A172 (cell line): ENCODE measurements around the gene THADA. TPM values are rescaled to one million over a fixed set of nuclear protein-coding genes. Genes with fewer than 3 reads are reported as not detected.
A peak's percentile ranks its signal among the peaks of the same experiment; 100 is the strongest.
"Not testable (repeated sequence)": the region's sequence is repeated elsewhere in the genome, so short reads cannot be mapped to it uniquely, and the experiment has no call there.

Experiments used
- DNase-seq: peaks from one replicate; pipeline ENCODE4 v3.0.0-alpha.2; 2015; ENCODE audit warnings: low spot score
- total RNA-seq: library from RNA; depleted of rRNA; stranded (reverse); fragments of >200 nt; shearing (Covaris generic); gene quantifications from 2 replicates; pipeline ENCODE4 v1.2.3, GENCODE V29; 2014

Gene THADA
- total RNA-seq, 1 experiment from 2014 or later, result 19.7 TPM

DNA sequence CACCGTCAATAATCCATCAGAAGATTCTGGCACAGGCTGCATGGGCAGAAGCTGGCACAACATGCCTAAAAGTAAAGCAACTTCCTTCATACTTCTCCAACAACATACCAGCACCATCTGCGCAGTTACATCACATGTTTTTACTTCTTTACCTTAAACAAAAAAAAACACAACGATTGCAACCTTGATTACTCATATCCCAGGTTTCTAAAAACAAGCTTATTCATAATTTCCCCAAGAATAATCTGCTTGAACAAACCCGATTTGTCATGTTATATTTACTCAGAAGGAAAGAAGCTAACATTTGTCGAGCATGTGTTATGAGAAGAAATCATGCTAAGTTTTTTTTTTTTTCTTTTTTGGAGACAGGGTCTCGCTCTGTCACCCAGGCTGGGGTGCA, 54.7 kb downstream of the THADA start:
- DNase-seq, result no peak

GRCh38 chr2:43540021-43540779, 55.6 kb downstream of the THADA start:
- DNase-seq, result peak; percentile 12

DNA sequence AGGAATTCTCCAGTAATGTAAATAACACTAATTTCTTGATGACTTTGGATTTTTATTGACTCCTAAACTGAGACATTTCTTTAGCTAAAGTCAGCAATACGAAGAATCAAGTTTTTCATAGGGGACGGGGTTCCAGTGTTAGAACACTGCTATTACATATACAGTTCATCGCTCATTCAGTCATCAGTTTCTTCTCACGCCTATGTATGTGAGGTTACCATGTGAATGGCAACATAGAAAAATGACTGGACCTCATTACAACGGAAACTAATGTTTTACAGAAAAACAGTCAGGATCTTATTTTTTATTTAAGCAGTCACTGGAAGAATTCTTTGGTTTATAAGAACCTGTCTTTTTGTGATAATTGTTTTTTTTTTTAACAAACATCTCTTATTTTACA, 56.4 kb downstream of the THADA start:
- no peak for DNase-seq

DNA sequence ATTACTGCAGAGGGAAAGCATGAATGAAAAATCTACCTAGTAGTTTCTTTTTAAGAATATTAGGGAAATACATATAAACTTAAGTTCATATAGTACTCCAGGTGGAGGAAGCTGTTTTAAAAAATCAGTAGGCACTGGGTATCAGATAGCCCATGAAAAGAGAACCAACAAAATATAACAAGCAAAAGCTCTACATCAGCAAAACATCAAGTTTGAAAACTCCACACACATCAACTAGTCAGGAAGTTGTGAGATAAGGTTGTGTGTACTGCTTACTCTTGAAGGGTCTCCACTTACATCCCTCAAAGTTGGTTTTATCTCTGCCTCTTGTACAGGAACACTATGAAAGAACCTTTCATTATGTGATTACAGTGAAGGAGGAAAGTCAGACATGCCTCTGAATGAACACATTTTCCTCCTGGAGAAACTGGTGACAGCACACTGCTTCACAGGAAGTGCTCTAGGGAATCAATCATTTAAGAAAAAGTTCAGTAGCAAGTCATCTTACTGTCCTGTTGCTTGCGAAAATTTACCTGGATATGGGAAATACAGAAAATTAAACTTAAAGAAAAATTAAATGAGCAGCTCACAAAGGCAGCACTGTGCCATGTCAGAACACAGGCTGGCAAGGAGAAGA, 57.7 kb downstream of the THADA start:
- no peak for DNase-seq

GRCh38 chr2:43537137-43537536, 58.7 kb downstream of the THADA start:
- no peak for DNase-seq

- DNase-seq, result no peak
Observed at GRCh38 chr2:43534569-43534968, 61.3 kb downstream of the THADA start.

- DNase-seq, result not testable (repeated sequence)
Observed at GRCh38 chr2:43532572-43532971, 63.3 kb downstream of the THADA start.

DNA sequence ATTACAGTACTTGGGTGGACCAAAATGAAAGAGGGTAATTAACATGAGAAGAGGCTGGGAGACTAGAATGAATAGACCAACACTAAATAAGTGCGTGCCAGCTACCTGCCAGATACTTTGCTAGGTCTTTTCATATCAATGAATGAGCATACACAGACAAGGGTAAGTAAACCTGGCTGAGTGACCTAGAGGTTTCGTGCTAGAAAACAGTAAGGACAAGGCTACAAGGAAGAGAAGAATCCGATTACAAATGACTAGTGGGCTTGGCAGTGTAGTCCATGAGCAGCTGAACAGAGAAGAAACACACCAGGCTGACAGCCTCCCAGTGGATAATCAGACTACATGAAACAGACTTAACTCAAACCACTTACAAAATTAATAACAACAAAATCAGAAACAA, 64.6 kb downstream of the THADA start:
- no peak for DNase-seq

- no peak for DNase-seq
Observed at GRCh38 chr2:43526994-43527393, 68.8 kb downstream of the THADA start.

- no peak for DNase-seq
Observed at GRCh38 chr2:43525506-43525905, 70.3 kb downstream of the THADA start.

DNA sequence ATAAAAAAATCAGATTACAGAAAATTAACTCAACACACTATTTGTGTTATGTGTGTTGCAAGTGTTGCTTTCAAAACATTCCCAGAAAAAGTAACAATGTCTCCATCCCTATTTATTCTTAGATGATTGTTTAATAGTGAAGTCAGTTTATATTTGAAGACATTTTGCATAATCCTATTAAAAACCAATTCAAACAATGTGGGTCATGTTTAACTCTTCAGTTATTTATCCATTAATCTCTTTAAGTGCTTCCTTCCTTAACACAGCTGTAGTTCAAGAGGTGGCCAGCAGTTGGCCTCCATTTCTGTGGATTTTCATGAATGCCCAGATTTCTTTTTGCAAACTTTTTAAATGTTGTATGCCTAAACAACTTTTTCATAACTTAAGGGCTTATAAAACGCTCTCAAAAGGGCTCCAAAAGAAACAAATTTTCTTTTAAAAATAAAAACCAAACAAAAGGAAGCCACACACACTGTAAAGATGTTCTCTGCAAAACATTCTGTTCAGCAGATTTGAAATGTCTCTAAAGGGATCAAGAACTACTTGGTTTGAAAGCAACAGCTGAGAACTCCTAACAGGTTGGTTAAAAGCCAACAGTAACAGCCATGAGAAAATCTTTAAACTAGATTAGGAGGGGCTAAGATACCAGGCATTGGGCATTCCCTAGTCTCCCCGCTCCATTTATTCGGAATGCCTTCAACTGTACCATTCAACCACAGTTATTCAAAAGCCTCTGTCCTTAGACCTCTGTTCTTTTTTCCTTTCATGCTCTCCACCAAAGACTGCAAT, 71.5 kb downstream of the THADA start:
- DNase-seq, result no peak

GRCh38 chr2:43522177-43522576, 73.7 kb downstream of the THADA start:
- no peak for DNase-seq

DNA sequence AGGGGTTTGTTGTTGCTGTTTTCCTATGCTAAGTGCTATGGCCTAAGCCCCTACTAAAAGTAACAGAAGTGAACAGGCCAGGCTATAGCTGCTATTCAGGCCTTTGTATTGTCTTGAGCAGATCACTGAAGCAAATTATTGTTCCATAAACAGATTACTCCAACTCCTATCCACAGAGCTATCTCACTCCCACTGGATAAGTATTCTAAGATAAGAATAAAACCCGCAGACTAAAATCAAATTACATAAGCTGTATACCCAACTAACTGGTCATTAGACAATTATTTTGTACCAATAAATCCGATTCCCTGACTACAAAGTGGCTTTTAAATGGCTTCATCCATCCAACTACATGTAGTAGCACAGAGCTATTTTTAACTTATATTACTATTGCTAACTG, 74.3 kb downstream of the THADA start:
- DNase-seq, result no peak

DNA sequence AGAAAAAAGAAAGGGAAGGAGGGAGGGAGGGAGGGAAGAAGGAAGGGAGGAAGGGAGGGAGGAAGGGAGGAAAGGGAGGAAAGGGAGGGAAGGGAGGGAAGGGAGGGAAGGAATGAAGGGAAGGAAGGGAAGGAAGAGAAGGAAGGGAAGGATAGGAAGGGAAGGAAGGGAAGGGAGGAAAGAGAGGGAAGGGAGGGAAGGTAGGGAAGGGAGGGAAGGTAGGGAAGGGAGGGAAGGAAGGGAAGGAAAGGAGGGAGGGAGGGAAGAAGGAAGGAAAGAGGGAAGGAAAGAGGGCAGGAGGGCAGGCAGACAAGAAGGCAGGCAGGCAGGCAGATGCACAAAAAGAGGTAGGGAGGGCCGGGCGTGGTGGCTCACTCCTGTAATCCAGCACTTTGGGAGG, 74.9 kb downstream of the THADA start:
- DNase-seq, result no peak

DNA sequence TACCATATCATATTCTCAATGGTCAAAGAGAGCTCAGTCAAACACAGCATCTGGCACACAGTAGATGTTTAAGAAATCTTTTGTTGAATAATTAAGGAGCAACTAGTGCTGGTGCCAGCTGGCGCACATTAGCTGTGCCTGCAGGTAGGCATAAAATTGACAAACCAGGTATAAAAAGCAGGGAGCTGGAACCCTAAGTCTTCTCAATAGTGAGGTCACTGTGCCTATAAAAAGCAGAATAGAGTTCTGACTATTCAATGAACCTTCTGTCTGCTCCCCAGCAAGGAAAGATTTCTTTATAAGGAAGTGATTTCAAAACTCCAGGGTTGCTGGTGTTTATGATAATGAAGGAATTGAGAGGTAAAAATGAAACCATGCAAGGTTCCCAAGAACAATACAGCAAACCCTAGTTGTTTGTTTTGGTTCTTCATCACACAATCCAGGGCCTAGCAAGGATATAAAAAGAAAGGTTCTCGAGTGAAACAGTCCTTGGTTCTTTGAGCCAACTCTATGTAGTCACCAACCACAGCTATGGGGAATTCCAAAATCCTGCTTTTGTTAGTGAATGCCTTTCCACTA, 76.1 kb downstream of the THADA start:
- DNase-seq, result peak; percentile 85

GRCh38 chr2:43518718-43519117, 77.1 kb downstream of the THADA start:
- no peak for DNase-seq

DNA sequence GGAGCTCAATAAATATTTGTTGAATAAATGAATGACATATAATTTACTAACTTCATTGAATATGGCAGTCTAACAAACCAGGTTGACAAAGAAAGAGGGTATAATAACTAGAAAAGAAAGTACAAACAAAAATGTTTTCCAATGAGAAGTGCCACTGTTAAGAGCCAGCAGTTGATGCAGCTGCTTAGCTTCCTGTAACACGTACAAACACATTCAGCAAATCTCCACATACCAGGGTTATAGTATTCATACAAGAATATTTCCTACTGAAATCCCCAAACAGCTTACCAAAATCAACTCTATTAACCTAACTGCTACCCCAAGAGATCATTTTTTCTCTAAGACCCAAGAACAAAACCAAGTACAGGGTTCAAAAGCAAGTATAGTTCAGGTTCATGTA, 77.7 kb downstream of the THADA start:
- DNase-seq, result no peak

GRCh38 chr2:43515807-43516497, 79.9 kb downstream of the THADA start:
- no peak for DNase-seq

DNA sequence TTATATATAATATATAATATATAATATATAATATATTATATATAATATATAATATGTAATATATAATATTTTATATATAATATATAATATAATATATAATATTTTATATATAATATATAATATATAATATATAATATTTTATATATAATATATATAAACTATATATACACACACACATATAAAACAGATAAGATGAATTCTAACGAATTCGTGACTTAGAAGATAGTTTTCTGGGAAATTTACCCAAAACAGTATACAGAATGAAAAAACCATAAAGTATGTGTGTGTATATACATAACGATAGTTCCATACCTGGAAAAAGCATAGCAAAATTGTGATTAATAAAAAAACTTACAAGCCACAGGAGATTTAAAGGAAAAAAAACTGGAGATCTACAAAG, 80.6 kb downstream of the THADA start:
- DNase-seq, result no peak

DNA sequence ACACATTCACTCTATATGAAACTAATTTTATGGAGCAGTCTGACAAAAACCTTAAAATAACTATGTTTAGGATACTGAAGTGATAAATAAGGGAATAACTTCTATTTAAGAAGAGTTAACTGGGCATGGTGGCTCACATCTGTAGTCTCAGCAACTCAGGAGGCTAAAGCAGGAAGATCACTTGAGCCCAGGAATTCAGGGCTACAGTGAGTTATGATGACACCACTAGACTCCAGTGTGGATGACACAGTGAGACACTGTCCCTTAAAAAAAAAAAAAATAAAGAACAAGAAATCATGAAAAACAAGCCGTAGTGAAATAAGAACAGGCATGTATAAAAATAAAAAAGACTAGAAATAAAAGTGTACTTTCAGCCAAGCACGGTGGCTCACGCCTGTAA, 82.0 kb downstream of the THADA start:
- no peak for DNase-seq

DNA sequence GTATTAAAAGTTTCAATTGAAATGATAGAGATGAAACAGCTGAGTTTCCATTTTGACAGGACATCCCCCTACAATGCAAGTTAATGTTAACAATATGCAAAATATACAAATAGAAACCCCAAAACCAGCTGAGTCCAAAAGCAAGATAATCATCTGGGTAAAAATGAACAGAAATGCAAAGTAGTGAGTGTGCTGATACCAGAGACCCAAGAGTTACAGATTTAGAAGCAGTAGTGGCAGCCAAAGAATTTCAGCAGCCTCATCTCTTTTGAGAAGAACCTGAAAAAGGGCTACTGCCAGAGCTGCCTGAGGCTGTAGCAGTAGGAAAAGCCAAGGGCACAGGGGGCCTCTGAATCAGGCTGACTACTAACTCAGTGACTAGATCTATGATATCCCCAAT, 82.6 kb downstream of the THADA start:
- no peak for DNase-seq

GRCh38 chr2:43511199-43511598, 84.6 kb downstream of the THADA start:
- no peak for DNase-seq
